GM12878 (cell line): Measurements from ENCODE around the gene LTB.

ENCODE experiments used
- ASH2L ChIP-seq: fragments of 300-600, 200-600 bp; sonication (generic); IDR thresholded peaks from 2 replicates; pipeline ENCODE4 v1.6.1; 2017; ENCODE audit warnings: low read depth, mild to moderate bottlenecking, borderline replicate concordance
- CHD1 ChIP-seq: IDR thresholded peaks from 2 replicates; pipeline ENCODE4 v1.6.1; 2012; ENCODE audit warnings: low read depth, low read length, improper control_type of control experiment
- GABPA ChIP-seq: IDR thresholded peaks from 2 replicates; pipeline ENCODE4 v1.6.1; 2014; ENCODE audit warnings: antibody characterized with exemption, low read depth, mild to moderate bottlenecking, inconsistent platforms
- POLR2A ChIP-seq: IDR thresholded peaks from 2 replicates; pipeline ENCODE4 v1.6.1; 2011; ENCODE audit warnings: low read depth, mild to moderate bottlenecking, low read length
- POLR2AphosphoS5 ChIP-seq: IDR thresholded peaks from 2 replicates; pipeline ENCODE4 v1.6.1; 2011; ENCODE audit warnings: mild to moderate bottlenecking, low read length, inconsistent platforms
- SP1 ChIP-seq: IDR thresholded peaks from one replicate; pipeline ENCODE4 v1.6.1; 2011; ENCODE audit warnings: low read depth, low read length
- STAT1 ChIP-seq: fragments of 450-650 bp; conservative IDR thresholded peaks from 2 replicates; pipeline ENCODE4 v1.6.1; 2014; ENCODE audit warnings: antibody characterized with exemption, mild to moderate bottlenecking
- TF ChIP-seq, protein P1 (sequence below): IDR thresholded peaks from 2 replicates; pipeline ENCODE4 v1.6.1; 2012; ENCODE audit warnings: mild to moderate bottlenecking, low read depth, low read length
- TF ChIP-seq, protein P2 (sequence below), 3 experiments: IDR thresholded peaks in 2 of 3; conservative IDR thresholded peaks in 1 of 3; 2 replicates each; pipeline ENCODE4 v1.5.1; 2011; ENCODE audit warnings: low read depth in 3 of 3, low read length in 3 of 3, mild to moderate bottlenecking in 3 of 3, control low read depth in 2 of 3, moderate library complexity in 2 of 3, inconsistent platforms in 1 of 3, mixed read lengths in 1 of 3; ENCODE audit not compliant: control insufficient read depth in 2 of 3, insufficient read depth in 1 of 3; ENCODE audit errors: extremely low read depth in 1 of 3
- TF ChIP-seq, protein P3 (sequence below): fragments of 450-650 bp; formaldehyde crosslinking; IDR thresholded peaks from 2 replicates; pipeline ENCODE4 v1.5.0; 2022; ENCODE audit warnings: mild to moderate bottlenecking, missing genetic modification characterization

DNA sequence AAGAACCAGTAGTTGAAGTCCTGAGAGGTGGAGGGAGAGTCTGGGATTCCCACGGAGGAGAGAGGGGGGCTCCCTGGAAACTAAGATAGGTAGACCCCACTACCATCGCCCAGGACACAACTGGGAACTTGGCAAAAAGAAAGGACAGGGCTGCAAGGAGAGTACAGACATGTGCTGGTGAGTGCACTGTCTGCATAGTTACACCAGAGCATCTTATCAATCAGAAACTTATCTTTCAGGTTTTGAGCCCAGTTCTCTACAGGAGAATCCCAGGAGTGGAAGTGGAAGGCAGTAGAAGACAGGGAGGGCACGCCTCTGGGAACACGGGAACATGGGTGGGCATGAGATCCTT lies 22.6 kb downstream of the LTB start:
- TF ChIP-seq SP1 = no peak
- TF ChIP-seq, protein P1, sequence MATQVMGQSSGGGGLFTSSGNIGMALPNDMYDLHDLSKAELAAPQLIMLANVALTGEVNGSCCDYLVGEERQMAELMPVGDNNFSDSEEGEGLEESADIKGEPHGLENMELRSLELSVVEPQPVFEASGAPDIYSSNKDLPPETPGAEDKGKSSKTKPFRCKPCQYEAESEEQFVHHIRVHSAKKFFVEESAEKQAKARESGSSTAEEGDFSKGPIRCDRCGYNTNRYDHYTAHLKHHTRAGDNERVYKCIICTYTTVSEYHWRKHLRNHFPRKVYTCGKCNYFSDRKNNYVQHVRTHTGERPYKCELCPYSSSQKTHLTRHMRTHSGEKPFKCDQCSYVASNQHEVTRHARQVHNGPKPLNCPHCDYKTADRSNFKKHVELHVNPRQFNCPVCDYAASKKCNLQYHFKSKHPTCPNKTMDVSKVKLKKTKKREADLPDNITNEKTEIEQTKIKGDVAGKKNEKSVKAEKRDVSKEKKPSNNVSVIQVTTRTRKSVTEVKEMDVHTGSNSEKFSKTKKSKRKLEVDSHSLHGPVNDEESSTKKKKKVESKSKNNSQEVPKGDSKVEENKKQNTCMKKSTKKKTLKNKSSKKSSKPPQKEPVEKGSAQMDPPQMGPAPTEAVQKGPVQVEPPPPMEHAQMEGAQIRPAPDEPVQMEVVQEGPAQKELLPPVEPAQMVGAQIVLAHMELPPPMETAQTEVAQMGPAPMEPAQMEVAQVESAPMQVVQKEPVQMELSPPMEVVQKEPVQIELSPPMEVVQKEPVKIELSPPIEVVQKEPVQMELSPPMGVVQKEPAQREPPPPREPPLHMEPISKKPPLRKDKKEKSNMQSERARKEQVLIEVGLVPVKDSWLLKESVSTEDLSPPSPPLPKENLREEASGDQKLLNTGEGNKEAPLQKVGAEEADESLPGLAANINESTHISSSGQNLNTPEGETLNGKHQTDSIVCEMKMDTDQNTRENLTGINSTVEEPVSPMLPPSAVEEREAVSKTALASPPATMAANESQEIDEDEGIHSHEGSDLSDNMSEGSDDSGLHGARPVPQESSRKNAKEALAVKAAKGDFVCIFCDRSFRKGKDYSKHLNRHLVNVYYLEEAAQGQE = no peak
- TF ChIP-seq POLR2A = peak; percentile 33; the same call in 1 of the 2 replicates
- no peak for TF ChIP-seq POLR2AphosphoS5
- no peak for TF ChIP-seq GABPA
- TF ChIP-seq STAT1 = no peak
- TF ChIP-seq CHD1 = no peak
- TF ChIP-seq, protein P2, sequence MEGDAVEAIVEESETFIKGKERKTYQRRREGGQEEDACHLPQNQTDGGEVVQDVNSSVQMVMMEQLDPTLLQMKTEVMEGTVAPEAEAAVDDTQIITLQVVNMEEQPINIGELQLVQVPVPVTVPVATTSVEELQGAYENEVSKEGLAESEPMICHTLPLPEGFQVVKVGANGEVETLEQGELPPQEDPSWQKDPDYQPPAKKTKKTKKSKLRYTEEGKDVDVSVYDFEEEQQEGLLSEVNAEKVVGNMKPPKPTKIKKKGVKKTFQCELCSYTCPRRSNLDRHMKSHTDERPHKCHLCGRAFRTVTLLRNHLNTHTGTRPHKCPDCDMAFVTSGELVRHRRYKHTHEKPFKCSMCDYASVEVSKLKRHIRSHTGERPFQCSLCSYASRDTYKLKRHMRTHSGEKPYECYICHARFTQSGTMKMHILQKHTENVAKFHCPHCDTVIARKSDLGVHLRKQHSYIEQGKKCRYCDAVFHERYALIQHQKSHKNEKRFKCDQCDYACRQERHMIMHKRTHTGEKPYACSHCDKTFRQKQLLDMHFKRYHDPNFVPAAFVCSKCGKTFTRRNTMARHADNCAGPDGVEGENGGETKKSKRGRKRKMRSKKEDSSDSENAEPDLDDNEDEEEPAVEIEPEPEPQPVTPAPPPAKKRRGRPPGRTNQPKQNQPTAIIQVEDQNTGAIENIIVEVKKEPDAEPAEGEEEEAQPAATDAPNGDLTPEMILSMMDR (IDR thresholded peaks at IDR 0.05 in 2 of 3, conservative IDR thresholded peaks at IDR 0.05 in 1 of 3; ENCODE audit: control insufficient read depth in 2 of 3, extremely low read depth in 1 of 3, insufficient read depth in 1 of 3, low read depth in 3 of 3, low read length in 3 of 3) = no peak
- TF ChIP-seq, protein P3, sequence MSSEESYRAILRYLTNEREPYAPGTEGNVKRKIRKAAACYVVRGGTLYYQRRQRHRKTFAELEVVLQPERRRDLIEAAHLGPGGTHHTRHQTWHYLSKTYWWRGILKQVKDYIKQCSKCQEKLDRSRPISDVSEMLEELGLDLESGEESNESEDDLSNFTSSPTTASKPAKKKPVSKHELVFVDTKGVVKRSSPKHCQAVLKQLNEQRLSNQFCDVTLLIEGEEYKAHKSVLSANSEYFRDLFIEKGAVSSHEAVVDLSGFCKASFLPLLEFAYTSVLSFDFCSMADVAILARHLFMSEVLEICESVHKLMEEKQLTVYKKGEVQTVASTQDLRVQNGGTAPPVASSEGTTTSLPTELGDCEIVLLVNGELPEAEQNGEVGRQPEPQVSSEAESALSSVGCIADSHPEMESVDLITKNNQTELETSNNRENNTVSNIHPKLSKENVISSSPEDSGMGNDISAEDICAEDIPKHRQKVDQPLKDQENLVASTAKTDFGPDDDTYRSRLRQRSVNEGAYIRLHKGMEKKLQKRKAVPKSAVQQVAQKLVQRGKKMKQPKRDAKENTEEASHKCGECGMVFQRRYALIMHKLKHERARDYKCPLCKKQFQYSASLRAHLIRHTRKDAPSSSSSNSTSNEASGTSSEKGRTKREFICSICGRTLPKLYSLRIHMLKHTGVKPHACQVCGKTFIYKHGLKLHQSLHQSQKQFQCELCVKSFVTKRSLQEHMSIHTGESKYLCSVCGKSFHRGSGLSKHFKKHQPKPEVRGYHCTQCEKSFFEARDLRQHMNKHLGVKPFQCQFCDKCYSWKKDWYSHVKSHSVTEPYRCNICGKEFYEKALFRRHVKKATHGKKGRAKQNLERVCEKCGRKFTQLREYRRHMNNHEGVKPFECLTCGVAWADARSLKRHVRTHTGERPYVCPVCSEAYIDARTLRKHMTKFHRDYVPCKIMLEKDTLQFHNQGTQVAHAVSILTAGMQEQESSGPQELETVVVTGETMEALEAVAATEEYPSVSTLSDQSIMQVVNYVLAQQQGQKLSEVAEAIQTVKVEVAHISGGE (CRISPR knock-in tag) = no peak
- no peak for TF ChIP-seq ASH2L
